ENCODE measurements around the gene PAMR1.

PAMR1 gene

GRCh38 chr11:35488117-35488516, 37.3 kb downstream of the PAMR1 start:
- TF ChIP-seq TAF1 (IDR thresholded peaks at IDR 0.05; ENCODE audit: borderline replicate concordance, insufficient read depth, low read length) (no peak), FOXP2 (optimal IDR thresholded peaks at IDR 0.05; ENCODE audit: borderline replicate concordance, extremely low read depth, extremely low read length, insufficient read depth) (no peak), POLR2AphosphoS5 (IDR thresholded peaks at IDR 0.05; ENCODE audit: low read depth, low read length) (no peak), REST (IDR thresholded peaks at IDR 0.05; ENCODE audit: insufficient read depth in 1 of 2, low read depth in 2 of 2, low read length in 2 of 2) (no peak), SIN3A (IDR thresholded peaks at IDR 0.05; ENCODE audit: borderline replicate concordance, insufficient read depth, low read length) (no peak)

GRCh38 chr11:35487532-35488078, 37.8 kb downstream of the PAMR1 start:
- TF ChIP-seq FOXP2 (optimal IDR thresholded peaks at IDR 0.05; ENCODE audit: borderline replicate concordance, extremely low read depth, extremely low read length, insufficient read depth) (no peak), TAF1 (IDR thresholded peaks at IDR 0.05; ENCODE audit: borderline replicate concordance, insufficient read depth, low read length) (no peak), SIN3A (IDR thresholded peaks at IDR 0.05; ENCODE audit: borderline replicate concordance, insufficient read depth, low read length) (no peak), POLR2AphosphoS5 (IDR thresholded peaks at IDR 0.05; ENCODE audit: low read depth, low read length) (no peak), REST (IDR thresholded peaks at IDR 0.05; ENCODE audit: insufficient read depth in 1 of 2, low read depth in 2 of 2, low read length in 2 of 2) (no peak)

- TF ChIP-seq REST (IDR thresholded peaks at IDR 0.05; ENCODE audit: insufficient read depth in 1 of 2, low read depth in 2 of 2, low read length in 2 of 2) (no peak), TAF1 (IDR thresholded peaks at IDR 0.05; ENCODE audit: borderline replicate concordance, insufficient read depth, low read length) (no peak), POLR2AphosphoS5 (IDR thresholded peaks at IDR 0.05; ENCODE audit: low read depth, low read length) (no peak), SIN3A (IDR thresholded peaks at IDR 0.05; ENCODE audit: borderline replicate concordance, insufficient read depth, low read length) (no peak), FOXP2 (optimal IDR thresholded peaks at IDR 0.05; ENCODE audit: borderline replicate concordance, extremely low read depth, extremely low read length, insufficient read depth) (no peak)
These were observed 38.5 kb downstream of the PAMR1 start for GRCh38 chr11:35486934-35487333.

GRCh38 chr11:35486446-35486845, 39.0 kb downstream of the PAMR1 start:
- TF ChIP-seq POLR2AphosphoS5 (IDR thresholded peaks at IDR 0.05; ENCODE audit: low read depth, low read length) (no peak), TAF1 (IDR thresholded peaks at IDR 0.05; ENCODE audit: borderline replicate concordance, insufficient read depth, low read length) (no peak), REST (IDR thresholded peaks at IDR 0.05; ENCODE audit: insufficient read depth in 1 of 2, low read depth in 2 of 2, low read length in 2 of 2) (no peak), SIN3A (IDR thresholded peaks at IDR 0.05; ENCODE audit: borderline replicate concordance, insufficient read depth, low read length) (no peak), FOXP2 (optimal IDR thresholded peaks at IDR 0.05; ENCODE audit: borderline replicate concordance, extremely low read depth, extremely low read length, insufficient read depth) (no peak)

Measured in PFSK-1 (cell line).